ENCODE measurements around the gene LRRFIP1.
"Not testable (repeated sequence)": the region's sequence is repeated elsewhere in the genome, so short reads cannot be mapped to it uniquely, and the experiment has no call there.

LRRFIP1 gene

DNA sequence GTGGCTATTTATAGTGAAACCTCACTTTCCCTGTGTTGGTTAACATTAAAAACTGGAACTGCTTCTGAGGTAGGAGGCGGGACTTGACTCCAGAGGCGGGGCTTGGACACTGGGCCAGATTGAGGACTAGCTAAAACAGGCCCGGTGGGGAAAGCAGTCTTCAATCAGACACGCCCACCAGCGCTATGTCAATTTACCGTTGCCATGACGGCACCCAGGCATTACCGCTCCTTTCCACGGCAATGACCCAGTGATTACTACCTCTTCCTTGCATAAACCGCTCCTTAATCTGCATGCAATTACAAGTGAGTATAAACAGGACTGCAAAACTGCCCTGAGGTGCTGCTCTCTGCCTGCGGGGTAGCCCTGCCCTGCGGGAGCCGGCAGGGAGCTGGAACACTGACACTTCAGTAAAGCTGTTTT lies 35.3 kb downstream of the LRRFIP1 start:
- peak; percentile 94 for DNase-seq (ENCODE audit: low read depth)

DNA sequence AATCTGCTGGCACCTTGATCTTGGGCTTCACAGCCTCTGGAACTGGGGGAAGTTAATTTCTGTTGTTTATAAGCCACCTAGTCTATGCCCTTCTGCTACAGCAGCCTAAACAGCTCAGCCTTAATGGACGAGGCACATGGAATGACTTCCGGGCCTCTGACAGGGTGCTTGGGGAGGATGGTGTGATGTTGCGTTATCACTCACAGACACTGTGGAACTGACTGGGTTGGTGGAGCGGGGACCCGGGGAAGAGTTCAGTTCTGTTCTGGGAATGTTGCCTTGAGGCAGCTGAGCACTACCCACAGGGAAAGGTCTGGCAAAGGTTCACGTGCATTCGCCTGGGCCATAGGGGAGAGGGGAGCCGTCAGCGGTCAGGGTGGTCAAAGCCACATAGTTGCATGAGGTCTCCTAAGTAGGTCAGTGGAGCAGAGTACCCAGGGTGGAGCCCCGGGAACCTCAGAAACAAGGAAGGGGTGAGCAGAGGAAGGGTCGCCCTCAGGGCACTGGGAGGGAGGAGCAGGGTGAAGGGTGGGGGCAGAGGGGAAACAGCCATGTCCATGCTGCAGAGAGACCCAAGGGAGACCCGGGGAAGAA lies 36.2 kb downstream of the LRRFIP1 start:
- no peak for DNase-seq (ENCODE audit: low read depth)

DNA sequence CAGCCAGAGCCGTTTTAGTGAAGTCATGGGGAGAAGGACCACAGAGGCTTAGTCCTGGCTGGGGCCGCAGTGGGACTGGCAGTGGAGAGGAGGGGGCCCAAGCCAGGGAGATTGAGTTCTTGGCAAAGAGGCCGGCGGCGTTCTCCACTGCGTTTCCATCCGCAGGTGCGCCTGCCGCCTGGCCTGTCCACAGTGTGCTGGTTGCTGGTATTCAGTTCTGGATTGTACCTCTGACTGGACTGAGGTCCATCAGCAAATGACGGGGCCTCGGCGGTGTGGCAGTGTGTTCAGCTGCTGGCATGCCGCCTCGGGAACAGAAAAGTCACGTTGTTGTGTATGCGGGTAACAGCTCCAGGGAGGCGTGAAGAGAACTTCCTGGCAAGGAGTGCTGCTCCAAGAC lies 36.8 kb downstream of the LRRFIP1 start:
- DNase-seq (ENCODE audit: low read depth), result no peak

DNA sequence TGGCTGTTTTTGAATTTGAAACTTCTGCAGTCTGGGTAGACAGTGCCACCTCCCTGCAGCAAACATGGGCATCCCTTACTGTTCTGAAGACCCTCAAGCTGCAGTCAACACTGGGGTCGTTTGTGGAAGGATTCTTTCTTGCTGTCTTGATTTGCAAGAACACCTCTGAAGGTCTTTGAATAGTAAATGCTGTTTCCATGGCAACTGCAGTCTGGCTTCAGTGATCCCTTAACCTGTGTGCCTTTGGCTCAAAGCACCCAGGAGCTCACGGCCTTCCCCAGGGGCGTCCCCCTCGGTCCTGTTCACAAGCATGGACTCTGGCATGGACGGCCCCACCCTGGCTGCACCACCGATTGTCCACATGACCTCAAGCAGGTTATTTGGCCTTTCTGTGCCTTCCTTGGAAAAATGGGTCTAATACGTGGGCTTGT lies 38.3 kb downstream of the LRRFIP1 start:
- no peak for DNase-seq (ENCODE audit: low read depth)

DNA sequence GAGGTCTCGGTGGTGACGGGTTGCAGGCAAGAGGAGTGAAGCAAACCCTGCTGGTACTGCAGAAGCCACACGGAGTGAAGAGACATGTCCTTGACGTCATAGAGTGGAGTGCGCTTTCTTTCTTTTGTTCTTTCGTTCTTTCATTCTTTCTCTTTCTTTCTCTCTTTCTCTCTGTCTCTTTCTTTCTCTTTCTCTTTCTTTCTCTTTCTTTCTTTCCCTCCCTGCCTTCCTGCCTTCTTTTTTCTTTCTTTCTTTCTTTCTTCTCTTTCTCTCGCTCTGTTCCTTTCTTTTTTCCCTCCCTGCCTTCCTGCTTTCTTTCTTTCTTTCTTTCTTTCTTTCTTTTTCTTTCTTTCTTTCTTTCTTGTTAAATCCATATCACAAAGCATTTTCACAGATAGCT lies 39.2 kb downstream of the LRRFIP1 start:
- DNase-seq (ENCODE audit: low read depth), result no peak

DNA sequence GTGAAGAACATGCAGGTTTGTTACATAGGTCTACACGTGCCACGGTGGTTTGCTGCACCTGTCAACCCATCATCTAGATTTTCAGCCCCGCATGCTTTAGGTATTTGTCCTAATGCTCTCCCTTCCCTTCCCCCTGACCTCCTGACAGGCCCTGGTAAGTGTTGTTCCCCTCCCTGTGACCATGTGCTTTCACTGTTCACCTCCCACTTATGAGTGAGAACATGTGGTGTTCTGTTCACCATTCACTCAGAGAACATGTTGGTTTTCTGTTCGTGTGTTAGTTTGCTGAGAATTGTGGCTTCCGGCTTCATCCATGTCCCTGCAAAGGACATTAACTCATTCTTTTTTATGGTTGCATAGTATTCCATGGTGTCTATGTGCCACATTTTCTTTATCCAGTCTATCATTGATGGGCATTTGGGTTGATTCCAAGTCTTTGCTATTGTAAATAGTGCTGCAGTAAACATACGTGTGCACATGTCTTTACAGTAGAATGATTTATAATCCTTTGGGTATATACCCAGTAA lies 39.7 kb downstream of the LRRFIP1 start:
- DNase-seq (ENCODE audit: low read depth), result not testable (repeated sequence)

DNA sequence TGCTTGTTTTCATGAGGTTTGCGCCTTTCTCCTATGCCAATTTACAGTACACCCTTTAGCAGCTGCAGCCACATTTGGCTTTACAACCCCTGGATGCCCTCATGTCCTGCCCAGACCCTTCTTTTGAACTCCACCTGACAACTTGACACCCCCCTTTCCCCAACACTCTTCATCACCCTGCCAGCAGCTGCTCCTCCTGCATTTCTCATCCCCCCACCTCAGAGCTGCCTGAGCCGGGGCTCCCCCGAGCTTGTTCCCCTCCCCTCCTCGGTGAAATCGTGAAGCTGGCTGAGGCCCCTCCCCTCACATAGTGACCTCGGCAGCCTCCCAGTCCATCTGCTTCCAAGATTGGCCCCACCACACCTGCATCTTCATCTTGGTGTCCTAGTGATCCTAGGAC lies 40.5 kb downstream of the LRRFIP1 start:
- no peak for DNase-seq (ENCODE audit: low read depth)

DNA sequence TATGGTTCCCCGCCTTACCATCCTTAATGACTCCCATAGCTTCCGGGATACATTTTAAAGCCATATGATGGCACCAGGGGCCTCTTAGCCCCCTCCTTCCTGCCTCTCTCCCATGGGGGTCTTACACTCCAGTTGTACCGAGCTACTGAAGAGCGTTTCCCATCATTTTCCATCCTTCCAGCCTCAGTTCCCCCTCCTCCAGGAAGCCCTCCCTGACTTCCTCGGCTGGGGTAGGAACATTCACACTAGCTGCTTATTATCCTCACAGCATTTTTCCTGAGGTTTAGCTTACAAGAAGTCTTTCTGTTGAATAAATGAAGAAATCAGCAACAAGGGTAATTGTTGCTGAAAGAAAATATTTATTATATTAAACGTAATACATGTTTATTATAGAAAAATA lies 41.1 kb downstream of the LRRFIP1 start:
- DNase-seq (ENCODE audit: low read depth), result no peak

DNA sequence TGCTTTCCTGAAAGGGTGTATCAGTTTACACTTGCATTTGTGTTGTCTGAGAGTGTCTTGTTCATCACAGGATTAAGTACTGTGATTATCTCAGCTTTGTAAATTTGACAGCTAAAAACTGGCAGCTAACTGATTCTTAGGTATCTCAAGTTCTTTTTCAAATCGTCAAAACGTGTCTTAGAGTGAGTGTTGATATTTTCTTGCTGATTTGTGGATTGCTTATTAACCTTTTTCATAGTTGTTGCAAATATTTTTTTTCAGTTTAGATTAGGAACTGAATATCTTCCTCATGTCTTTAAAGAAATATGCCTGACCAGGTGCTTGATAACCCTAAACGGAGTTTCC lies 41.9 kb downstream of the LRRFIP1 start:
- no peak for DNase-seq (ENCODE audit: low read depth)

DNA sequence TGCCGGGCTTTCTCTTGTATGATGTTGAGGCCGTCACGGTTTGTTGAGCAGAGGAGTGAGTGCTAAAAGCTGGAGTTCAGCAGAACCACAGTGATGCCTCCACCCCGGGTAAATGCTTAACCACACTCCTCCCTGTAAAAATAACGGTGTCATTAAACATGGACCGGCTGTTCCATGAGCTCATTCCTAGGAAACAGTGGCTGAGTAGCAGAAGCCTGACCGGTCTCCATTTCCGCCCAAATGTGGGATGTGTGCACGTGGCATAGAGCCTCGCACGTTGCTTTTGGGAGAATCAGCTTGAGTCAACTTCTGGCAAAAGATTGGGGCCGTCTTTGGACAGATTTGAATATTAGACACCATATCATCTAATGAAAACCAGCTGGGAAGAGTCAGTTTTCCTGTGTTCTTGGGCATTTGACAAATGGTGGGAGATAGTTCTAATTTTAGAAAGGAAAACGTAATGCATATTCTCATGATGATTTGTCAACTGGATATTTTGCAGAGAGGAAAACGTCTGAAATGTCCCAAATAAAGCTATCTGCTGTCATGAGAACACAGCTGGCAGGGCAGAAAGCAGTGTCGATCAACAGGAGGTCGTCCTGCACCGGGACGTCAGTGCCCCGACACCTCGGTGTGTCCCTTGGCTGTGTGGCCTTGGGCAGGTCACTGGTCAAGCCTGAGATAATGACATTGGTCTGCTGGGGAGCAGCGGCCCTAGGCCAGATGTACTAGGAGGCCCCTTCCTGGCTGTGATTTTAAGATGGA lies 42.4 kb downstream of the LRRFIP1 start:
- DNase-seq (ENCODE audit: low read depth), result peak; percentile 100

DNA sequence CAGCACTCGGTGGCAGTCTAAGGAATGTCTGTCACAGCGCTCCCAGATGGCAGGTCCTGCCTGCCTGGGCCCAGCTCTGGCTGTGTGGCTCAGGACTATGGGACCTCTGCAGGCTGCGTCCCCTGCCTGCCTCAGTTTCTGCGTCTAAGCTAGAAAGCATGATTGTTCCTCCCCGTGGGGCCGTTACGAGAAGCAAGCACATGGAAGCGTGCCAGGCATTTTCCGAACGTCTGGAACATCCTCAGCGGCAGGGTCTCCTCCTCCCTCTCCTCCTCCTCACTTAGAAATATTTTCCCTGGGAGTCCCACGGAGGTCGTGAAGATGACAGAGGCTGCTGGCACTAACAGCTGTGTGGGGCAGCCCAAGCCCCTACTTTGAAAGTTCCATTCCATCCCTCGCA lies 43.3 kb downstream of the LRRFIP1 start:
- no peak for DNase-seq (ENCODE audit: low read depth)

DNA sequence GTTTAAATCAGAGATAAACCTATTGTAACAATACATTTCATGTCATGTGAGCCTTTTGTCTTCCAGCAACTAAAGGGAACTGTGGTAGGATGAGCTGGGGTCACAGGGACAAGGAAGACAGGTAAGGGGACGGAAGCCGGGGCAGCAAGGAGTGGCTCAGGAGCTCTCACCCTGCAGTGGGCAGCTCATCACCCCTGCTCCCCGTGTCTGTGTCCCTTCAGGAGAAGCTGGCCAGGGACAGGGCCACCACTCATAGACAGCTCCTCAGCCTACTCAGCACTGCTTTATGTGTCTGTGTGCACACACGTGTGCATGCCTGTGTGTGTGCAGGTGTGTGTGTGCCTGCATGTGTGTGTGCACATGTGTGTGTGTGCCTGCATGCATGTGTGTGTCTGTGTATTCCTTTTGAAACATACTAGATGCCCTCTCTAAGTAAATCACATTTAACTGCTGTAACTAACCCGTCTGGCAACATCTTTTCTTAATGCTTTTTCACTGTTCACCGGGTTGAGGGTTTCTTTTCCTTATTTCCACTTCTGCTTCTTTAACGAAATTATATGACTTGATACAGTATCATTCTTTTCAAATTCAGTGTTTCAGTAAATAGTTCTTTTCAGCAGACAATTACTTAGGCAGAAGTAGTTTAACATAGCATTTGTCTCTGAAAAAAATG lies 44.2 kb downstream of the LRRFIP1 start:
- DNase-seq (ENCODE audit: low read depth), result no peak

DNA sequence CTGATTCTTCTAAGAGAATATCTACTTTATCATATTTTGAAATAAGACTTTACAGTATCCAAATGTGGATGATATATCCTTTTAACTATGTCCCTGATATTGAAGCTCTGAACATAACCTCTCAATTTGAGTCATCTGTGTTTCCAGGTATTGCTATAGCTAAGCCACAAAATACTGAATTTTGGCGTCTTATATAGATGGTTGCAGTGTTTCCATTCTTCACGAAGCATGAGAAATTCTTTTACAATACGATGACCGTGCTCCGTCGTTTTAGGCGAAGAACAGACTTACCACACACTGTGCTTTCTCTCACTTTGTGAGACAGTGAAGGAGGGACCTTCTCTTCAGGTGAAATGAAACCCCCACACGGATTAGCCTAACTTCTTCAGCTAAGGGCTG lies 45.3 kb downstream of the LRRFIP1 start:
- no peak for DNase-seq (ENCODE audit: low read depth)

DNA sequence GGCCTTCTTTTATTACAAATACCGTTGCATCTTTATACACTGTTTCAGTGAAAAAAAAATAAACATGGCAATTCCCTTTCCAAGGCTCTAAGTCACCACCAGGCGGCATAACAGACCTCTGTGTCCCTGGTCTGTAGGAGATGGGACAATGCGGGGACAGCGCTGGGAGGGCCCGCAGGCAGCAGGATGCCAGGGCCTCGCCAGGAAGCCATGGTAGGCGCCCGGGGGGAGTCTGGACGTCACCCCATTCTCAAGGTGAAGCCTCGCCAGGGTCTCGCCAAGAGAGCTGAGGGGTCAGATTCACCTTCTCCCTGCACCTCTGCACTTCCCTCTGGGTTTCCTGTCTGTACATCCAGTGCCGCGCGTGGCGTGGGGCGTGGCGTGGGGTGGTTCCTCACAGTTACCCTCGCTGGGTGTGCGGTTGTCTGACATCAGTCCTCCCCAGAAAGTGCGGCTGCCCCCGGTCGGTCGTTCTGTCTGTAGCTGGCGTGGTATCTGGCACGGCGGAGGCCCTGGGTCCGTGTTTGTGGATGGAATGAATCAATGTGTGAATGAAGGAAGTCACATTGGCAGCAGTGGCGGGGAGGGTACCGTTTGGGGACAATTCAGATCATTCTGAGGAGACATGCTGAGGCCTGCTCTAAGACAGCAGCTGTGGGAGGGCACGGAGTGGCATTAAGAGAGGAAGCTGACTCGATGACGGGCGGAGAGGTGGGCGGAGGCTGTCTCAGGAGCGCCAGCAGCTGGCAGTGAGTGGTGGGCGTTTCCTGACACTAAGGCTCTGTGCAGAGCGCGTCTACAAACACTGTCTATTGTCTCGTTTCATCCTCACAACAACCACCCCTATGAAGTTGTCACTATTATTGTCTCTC lies 46.0 kb downstream of the LRRFIP1 start:
- DNase-seq (ENCODE audit: low read depth), result no peak

DNA sequence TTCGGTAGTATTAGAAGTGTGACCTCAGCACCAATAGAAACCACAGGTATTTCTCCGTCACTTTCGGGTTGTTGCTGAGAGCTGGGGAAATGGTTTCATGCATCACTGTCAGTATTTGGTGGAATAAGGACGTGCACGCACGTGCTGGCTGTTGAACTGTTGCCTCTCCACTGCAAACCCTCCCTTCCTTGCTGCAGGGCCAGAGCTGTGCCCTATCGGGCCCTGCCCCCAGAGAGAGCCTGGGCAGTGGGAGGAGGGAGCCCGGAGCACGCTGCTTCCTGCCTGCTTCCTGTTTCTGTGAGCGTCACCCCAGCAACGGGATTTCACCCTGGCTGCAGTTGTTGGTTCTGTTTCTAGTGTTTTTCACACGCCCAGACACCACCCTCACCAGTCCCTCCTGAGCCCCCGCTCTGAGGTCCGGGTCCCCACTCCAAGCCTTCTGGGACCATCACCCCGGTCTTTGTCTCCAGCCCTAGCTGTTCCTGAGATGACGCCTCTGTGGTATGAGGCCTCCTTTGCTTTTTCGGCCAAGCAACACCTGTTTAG lies 47.4 kb downstream of the LRRFIP1 start:
- no peak for DNase-seq (ENCODE audit: low read depth)

DNA sequence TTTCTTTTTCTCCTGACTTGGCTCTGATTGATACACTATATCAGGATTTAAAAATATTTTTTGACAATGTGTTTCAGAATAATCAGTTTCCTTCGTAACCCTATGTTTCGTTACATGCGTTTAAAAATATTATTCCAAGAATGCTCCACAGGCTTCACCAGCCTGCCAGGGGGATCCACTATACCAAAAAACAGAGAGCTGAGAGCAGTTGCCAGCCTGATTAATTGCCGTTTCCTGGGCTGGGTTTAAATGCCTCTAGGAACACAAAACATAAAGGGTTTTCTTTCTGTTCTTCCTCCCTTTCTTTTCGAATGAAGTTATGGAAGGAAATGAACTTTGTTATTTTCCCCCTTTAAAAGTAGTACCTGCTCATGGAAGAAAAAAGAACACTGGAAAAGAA lies 47.9 kb downstream of the LRRFIP1 start:
- DNase-seq (ENCODE audit: low read depth), result no peak

DNA sequence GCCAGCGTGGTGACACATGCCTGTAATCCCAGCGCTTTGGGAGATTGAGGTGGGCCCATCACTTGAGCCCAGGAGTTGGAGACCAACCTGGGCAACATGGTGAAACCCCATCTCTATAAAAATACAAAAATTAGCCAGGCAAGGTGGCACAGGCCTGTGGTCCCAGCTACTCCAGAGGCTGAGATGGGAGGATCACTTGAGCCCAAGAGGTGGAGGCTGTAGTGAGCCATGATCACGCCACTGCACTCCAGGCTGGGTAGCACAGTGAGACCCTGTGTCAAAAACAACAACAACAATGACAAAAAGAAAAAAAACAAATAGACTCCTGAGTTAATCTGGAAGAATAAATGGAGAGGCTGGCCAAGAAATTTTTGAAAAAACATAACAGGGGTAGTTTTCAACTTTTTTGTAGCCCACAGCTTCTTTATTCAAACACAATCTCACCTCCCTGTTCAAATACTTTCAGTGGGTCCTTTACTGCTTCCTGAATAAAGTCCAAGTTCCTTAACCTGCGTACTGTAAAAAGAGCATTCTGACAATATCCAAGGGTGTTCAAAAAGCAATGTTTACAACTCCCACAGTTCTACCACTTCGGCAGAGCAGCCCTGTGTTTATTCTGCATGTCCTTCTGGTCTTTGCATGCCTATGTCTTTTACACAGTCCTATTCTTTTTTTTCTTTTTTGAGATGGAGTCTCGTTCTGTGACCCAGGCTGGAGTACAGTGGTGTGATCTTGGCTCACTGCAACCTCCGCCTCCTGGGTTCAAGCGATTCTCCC lies 53.5 kb downstream of the LRRFIP1 start:
- DNase-seq (ENCODE audit: low read depth), result no peak

DNA sequence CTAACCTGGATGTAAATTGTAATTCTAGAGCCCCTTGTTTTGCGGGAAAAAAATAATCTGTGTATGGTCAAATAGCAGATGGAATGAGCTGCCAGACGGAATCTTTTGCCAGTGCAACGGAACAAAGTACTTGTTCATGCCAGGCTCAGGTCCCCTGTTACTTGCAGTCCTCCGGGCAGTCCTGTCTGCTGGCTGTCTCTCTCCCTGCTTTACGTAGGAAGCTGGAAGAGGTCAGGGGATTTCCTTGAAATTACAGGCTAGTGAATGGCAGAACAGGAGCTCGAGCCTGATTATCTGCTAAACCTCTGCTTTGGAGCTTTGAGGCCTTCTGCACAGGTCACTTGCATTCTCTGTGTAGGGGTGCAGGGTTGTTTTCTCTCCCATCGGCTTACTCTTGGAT lies 54.8 kb downstream of the LRRFIP1 start:
- no peak for DNase-seq (ENCODE audit: low read depth)

DNA sequence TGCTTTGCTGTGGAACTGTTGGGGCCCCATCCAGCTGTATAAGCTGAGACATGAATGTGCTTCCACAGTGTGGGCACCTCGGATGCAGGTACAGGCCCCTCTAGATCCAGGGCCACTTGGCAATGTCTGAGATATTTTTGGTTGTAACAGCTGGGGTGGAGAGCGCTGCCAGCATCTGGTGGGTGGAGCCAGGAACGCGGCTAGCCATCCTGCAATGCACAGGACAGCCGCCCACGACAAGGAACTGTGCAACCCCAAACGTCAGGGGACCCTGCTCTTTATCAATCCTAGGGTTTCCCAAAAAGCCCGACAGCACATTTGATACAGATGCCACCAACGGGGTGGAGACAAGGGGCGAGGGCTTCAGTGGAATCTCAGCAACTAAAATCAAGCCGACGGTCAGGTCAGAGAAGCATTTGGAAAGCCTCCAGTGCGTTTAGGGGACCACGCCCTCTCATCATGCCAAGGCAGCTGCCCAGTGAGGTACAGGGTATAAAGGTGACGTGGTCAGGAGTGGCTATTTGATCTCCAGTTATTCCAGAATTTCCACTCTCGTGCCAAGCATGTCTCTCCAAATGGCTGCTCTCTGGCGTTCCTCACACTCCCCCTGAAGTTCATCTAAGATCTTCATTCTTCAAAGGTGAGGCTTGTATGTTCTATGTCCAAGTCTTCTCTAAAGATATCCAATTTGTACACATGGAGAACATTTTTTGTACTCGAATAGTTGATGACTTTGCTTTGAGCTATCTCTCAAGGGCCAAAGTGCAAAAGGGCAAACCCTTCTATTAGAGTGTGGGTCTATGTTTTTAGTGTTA lies 55.7 kb downstream of the LRRFIP1 start:
- DNase-seq (ENCODE audit: low read depth), result no peak

DNA sequence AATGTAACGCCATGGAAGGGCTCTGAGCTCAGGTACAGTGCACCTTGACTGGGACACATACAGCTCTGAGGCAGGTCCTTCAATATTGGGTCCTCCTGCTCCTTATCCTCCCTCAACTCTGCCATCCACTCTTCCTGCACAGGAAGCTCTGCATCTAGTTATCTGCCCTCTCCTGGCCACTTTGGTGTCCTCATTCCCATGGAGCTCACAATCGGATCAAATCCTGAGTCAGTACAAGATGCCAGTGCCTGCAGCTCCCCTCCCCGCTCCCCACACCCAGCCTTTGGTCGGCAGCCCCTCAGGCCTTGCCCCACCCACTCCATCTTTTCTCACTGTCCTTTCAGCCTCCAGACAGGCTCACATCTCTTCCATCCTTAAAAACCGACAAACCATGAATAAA lies 58.0 kb downstream of the LRRFIP1 start:
- no peak for DNase-seq (ENCODE audit: low read depth)

Data from GM04504 (cell line).